HCT116 (cell line): ENCODE measurements around the gene TRDMT1. TPM values are rescaled to one million over a fixed set of nuclear protein-coding genes. Genes with fewer than 3 reads are reported as not detected.

Source experiments
- ATAC-seq: fragments of 200-7000 bp; cut with Tn5 transposase; 2 replicates; pipeline ENCODE4 v1.9.1; 2020; ENCODE audit warnings: mild to moderate bottlenecking, moderate library complexity
- BruUV-seq: library from RNA; stranded (reverse); fragments of 400-500 nt; replicated peaks from 2 replicates; lab custom pipeline; 2021; lab: Mats Ljungman, UMichigan
- CTCF ChIA-PET: fragments of 300-600 bp; sonication (Branson Sonifier 250); formaldehyde crosslinking; loops from one replicate; lab custom pipeline; 2021; ENCODE audit warnings: antibody characterized with exemption; lab: Charles Lee
- POLR2A ChIA-PET: fragments of 300-600, 350-600 bp; sonication (Branson Sonifier 250); formaldehyde crosslinking; loops from one replicate; lab custom pipeline; 2021; ENCODE audit warnings: antibody characterized with exemption; lab: Charles Lee
- RAD21 ChIA-PET, 2 experiments: fragments of 300-600 bp; sonication (Branson Sonifier 250); formaldehyde crosslinking; loops; one replicate each; lab custom pipeline; 2023; ENCODE audit warnings: low total read pairs in 2 of 2; ENCODE audit not compliant: uncharacterized antibody in 2 of 2, unreplicated experiment in 2 of 2, low non-redundant PET in 1 of 2; lab: Charles Lee
- DNase-seq: peaks from one replicate; pipeline ENCODE4 v3.0.0-alpha.2; 2010; ENCODE audit warnings: low read depth, low spot score
- H2AFZ ChIP-seq: fragments of 200-600 bp; shearing (Covaris generic), sonication (generic); 2 replicates; pipeline ENCODE4 v1.6.1; 2017; ENCODE audit warnings: low read depth, mixed run types, mixed read lengths, antibody characterized with exemption, low read length; ENCODE audit not compliant: poor library complexity, severe bottlenecking
- H3K27ac ChIP-seq: 2 replicates; pipeline ENCODE4 v1.5.1; 2012; ENCODE audit warnings: low read depth, low read length
- H3K27me3 ChIP-seq: fragments of 200-600 bp; sonication (generic); 2 replicates; pipeline ENCODE4 v1.6.1; 2016; ENCODE audit warnings: mixed run types, low read length, mixed read lengths; ENCODE audit not compliant: insufficient read depth
- H3K36me3 ChIP-seq, 2 experiments: fragments of 200-500 bp in 1 of 2; fragments of 200-600 bp in 1 of 2; sonication (Bioruptor generic) in 1 of 2; sonication (generic) in 1 of 2; 2 replicates each; pipeline versions ENCODE4 v1.5.1 to v1.6.1; 2014 to 2016; ENCODE audit warnings: low read length in 2 of 2, inconsistent platforms in 1 of 2, mixed read lengths in 1 of 2, mixed run types in 1 of 2; ENCODE audit not compliant: insufficient read depth in 2 of 2, control insufficient read depth in 1 of 2
- H3K4me1 ChIP-seq, 2 experiments: fragments of 200-600 bp in 1 of 2; sonication (generic) in 1 of 2; 2 replicates each; pipeline versions ENCODE4 v1.5.1 to v1.6.1; 2012 to 2017; ENCODE audit warnings: low read length in 2 of 2, inconsistent platforms in 1 of 2, mild to moderate bottlenecking in 1 of 2, mixed read lengths in 1 of 2, mixed run types in 1 of 2, moderate library complexity in 1 of 2; ENCODE audit not compliant: insufficient read depth in 2 of 2, control insufficient read depth in 1 of 2
- H3K4me2 ChIP-seq: fragments of 200-600 bp; sonication (generic); 2 replicates; pipeline ENCODE4 v1.6.1; 2017; ENCODE audit warnings: mixed run types, low read length, mixed read lengths
- H3K4me3 ChIP-seq, 2 experiments: fragments of 200-600 bp in 1 of 2; sonication (generic) in 1 of 2; replicated peaks in 1 of 2; 2 replicates each; pipeline ENCODE4 v1.5.1; 2011 to 2016; ENCODE audit warnings: low read length in 2 of 2, control low read depth in 1 of 2, low read depth in 1 of 2, mild to moderate bottlenecking in 1 of 2, mixed read lengths in 1 of 2, mixed run types in 1 of 2
- H3K79me2 ChIP-seq: fragments of 200-600 bp; sonication (generic); 2 replicates; pipeline ENCODE4 v1.6.1; 2017; ENCODE audit warnings: mild to moderate bottlenecking, mixed run types, low read length, moderate library complexity, mixed read lengths; ENCODE audit not compliant: insufficient read depth
- H3K9ac ChIP-seq: fragments of 200-600 bp; sonication (generic); 2 replicates; pipeline ENCODE4 v1.6.1; 2016; ENCODE audit warnings: low read length, mixed read lengths
- H3K9me2 ChIP-seq: fragments of 200-600 bp; sonication (generic), shearing (Covaris generic); 2 replicates; pipeline ENCODE4 v1.6.1; 2017; ENCODE audit warnings: mixed run types, mild to moderate bottlenecking, moderate library complexity; ENCODE audit not compliant: insufficient read depth
- H3K9me3 ChIP-seq, 2 experiments: fragments of 200-500 bp in 1 of 2; fragments of 200-600 bp in 1 of 2; sonication (Bioruptor generic) in 1 of 2; sonication (generic) in 1 of 2; 2 replicates each; pipeline ENCODE4 v1.6.1; 2014 to 2017; ENCODE audit warnings: low read length in 2 of 2, mixed read lengths in 2 of 2, inconsistent platforms in 1 of 2, low read depth in 1 of 2, mild to moderate bottlenecking in 1 of 2, mixed run types in 1 of 2, moderate library complexity in 1 of 2; ENCODE audit not compliant: control insufficient read depth in 1 of 2, insufficient read depth in 1 of 2
- H4K20me1 ChIP-seq: fragments of 200-600 bp; sonication (generic), shearing (Covaris generic); 2 replicates; pipeline ENCODE4 v1.6.1; 2017; ENCODE audit warnings: mixed run types, mild to moderate bottlenecking, moderate library complexity; ENCODE audit not compliant: insufficient read depth
- CEBPB ChIP-seq: IDR thresholded peaks from 2 replicates; pipeline ENCODE4 v1.6.1; 2012; ENCODE audit warnings: low read depth
- EGR1 ChIP-seq: IDR thresholded peaks from 2 replicates; pipeline ENCODE4 v1.6.1; 2012; ENCODE audit warnings: low read depth
- FOSL1 ChIP-seq: IDR thresholded peaks from 2 replicates; pipeline ENCODE4 v1.6.1; 2012; ENCODE audit warnings: low read depth
- JUND ChIP-seq: IDR thresholded peaks from 2 replicates; pipeline ENCODE4 v1.6.1; 2012
- SIN3A ChIP-seq: IDR thresholded peaks from 2 replicates; pipeline ENCODE4 v1.6.1; 2012; ENCODE audit warnings: low read depth
- YY1 ChIP-seq: IDR thresholded peaks from 2 replicates; pipeline ENCODE4 v1.6.1; 2011; ENCODE audit warnings: low read length, low read depth, moderate library complexity, mild to moderate bottlenecking; ENCODE audit not compliant: insufficient replicate concordance; ENCODE audit errors: extremely low read depth
- ZFX ChIP-seq: fragments of 450-650 bp; IDR thresholded peaks from 2 replicates; pipeline ENCODE4 v1.6.1; 2017
- intact Hi-C: fragments of 100-400 bp; cut with micrococcal nuclease; formaldehyde crosslinking; loops from 2 replicates; pipeline ENCODE4 v1.10.0; 2022
- total RNA-seq: library from RNA; stranded (reverse); gene quantifications from one replicate; pipeline ENCODE4 v1.2.1, GENCODE V29; 2021; ENCODE audit not compliant: unreplicated experiment
- TF ChIP-seq, protein P1 (sequence below), 3 experiments: fragments of 200-600 bp in 1 of 3; sonication (generic) in 1 of 3; IDR thresholded peaks in 2 of 3; conservative IDR thresholded peaks in 1 of 3; 2 replicates each; pipeline ENCODE4 v1.5.1; 2012 to 2017; ENCODE audit warnings: low read depth in 2 of 3, low read length in 2 of 3, antibody characterized with exemption in 1 of 3, borderline replicate concordance in 1 of 3, control low read depth in 1 of 3, mild to moderate bottlenecking in 1 of 3, mixed read lengths in 1 of 3, mixed run types in 1 of 3, moderate library complexity in 1 of 3; ENCODE audit not compliant: insufficient read depth in 1 of 3
- TF ChIP-seq, protein P2 (sequence below): IDR thresholded peaks from 2 replicates; pipeline ENCODE4 v1.6.1; 2012
- TF ChIP-seq, protein P3 (sequence below): IDR thresholded peaks from 2 replicates; pipeline ENCODE4 v1.6.1; 2012; ENCODE audit warnings: low read depth

Gene TRDMT1
- total RNA-seq, 1 experiment from 2014 or later, result 8.6 TPM

DNA sequence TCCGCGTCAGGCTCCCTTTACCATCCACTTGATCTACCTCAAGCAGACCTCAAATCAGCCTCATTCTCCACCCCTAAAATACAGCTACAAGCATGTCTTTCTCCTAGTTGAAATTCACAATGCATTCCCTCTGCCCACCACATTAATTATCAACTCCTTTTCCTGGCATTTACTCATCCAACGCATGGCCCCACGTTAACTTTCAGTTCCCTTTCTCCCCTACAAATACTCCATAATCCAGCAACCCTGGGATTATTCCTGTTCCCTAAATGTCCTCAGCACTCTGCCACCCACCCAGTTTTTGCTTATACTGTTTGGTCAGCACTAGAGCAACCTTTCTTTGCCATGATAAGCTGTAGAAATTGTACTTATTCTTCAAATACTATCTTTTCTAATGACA, 20.9 kb upstream of the TRDMT1 start:
- no peak overlapping the region for H3K4me2 ChIP-seq
- CTCF ChIA-PET, result no interaction called here
- H3K79me2 ChIP-seq, result no peaks in the 10 kb centered on the region
- no peak overlapping the region for H3K9ac ChIP-seq
- BruUV-seq, result no TSS peak
- peaks cover under 1 to 5% of the 10 kb centered on the region in 2 experiments; a peak in 3 of 4 replicates for H3K4me1 ChIP-seq
- intact Hi-C loops, result no loop called here
- H3K27me3 ChIP-seq, result peaks cover 37% of the 10 kb centered on the region
- no peak overlapping the region for H2AFZ ChIP-seq
- POLR2A ChIA-PET, result no interaction called here
- H3K9me3 ChIP-seq, result no peaks in the 10 kb centered on the region
- no peak overlapping the region for H3K4me3 ChIP-seq
- H3K36me3 ChIP-seq, result no peaks in the 10 kb centered on the region
- ATAC-seq (no peak), DNase-seq (no peak)
- no peaks in the 10 kb centered on the region for H4K20me1 ChIP-seq
- H3K9me2 ChIP-seq, result no peaks in the 10 kb centered on the region
- TF ChIP-seq FOSL1 (no peak), YY1 (no peak), JUND (no peak), ZFX (no peak), EGR1 (no peak), CEBPB (no peak), SIN3A (no peak)
- TF ChIP-seq, protein P1, sequence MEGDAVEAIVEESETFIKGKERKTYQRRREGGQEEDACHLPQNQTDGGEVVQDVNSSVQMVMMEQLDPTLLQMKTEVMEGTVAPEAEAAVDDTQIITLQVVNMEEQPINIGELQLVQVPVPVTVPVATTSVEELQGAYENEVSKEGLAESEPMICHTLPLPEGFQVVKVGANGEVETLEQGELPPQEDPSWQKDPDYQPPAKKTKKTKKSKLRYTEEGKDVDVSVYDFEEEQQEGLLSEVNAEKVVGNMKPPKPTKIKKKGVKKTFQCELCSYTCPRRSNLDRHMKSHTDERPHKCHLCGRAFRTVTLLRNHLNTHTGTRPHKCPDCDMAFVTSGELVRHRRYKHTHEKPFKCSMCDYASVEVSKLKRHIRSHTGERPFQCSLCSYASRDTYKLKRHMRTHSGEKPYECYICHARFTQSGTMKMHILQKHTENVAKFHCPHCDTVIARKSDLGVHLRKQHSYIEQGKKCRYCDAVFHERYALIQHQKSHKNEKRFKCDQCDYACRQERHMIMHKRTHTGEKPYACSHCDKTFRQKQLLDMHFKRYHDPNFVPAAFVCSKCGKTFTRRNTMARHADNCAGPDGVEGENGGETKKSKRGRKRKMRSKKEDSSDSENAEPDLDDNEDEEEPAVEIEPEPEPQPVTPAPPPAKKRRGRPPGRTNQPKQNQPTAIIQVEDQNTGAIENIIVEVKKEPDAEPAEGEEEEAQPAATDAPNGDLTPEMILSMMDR (IDR thresholded peaks at IDR 0.05 in 2 of 3, conservative IDR thresholded peaks at IDR 0.05 in 1 of 3; ENCODE audit: borderline replicate concordance in 1 of 3, insufficient read depth in 1 of 3, low read depth in 2 of 3, low read length in 2 of 3), result no peak
- TF ChIP-seq, protein P2, sequence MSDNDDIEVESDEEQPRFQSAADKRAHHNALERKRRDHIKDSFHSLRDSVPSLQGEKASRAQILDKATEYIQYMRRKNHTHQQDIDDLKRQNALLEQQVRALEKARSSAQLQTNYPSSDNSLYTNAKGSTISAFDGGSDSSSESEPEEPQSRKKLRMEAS, result no peak
- TF ChIP-seq, protein P3, sequence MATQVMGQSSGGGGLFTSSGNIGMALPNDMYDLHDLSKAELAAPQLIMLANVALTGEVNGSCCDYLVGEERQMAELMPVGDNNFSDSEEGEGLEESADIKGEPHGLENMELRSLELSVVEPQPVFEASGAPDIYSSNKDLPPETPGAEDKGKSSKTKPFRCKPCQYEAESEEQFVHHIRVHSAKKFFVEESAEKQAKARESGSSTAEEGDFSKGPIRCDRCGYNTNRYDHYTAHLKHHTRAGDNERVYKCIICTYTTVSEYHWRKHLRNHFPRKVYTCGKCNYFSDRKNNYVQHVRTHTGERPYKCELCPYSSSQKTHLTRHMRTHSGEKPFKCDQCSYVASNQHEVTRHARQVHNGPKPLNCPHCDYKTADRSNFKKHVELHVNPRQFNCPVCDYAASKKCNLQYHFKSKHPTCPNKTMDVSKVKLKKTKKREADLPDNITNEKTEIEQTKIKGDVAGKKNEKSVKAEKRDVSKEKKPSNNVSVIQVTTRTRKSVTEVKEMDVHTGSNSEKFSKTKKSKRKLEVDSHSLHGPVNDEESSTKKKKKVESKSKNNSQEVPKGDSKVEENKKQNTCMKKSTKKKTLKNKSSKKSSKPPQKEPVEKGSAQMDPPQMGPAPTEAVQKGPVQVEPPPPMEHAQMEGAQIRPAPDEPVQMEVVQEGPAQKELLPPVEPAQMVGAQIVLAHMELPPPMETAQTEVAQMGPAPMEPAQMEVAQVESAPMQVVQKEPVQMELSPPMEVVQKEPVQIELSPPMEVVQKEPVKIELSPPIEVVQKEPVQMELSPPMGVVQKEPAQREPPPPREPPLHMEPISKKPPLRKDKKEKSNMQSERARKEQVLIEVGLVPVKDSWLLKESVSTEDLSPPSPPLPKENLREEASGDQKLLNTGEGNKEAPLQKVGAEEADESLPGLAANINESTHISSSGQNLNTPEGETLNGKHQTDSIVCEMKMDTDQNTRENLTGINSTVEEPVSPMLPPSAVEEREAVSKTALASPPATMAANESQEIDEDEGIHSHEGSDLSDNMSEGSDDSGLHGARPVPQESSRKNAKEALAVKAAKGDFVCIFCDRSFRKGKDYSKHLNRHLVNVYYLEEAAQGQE, result no peak
- RAD21 ChIA-PET, result no interaction called here
- H3K27ac ChIP-seq, result no peak overlapping the region
